BLaER1 (cell line): ENCODE measurements around the gene RFNG.

Source experiments
- H3K27ac ChIP-seq: shearing (Covaris generic); formaldehyde crosslinking; 2 replicates; pipeline ENCODE4 v1.8.1; 2022
- H3K27me3 ChIP-seq: shearing (Covaris generic); formaldehyde crosslinking; 2 replicates; pipeline ENCODE4 v1.8.1; 2022
- H3K36me3 ChIP-seq: shearing (Covaris generic); formaldehyde crosslinking; 2 replicates; pipeline ENCODE4 v1.8.1; 2022
- H3K4me1 ChIP-seq: shearing (Covaris generic); formaldehyde crosslinking; 2 replicates; pipeline ENCODE4 v1.8.1; 2022
- H3K4me2 ChIP-seq: shearing (Covaris generic); formaldehyde crosslinking; 2 replicates; pipeline ENCODE4 v1.8.1; 2022
- H3K4me3 ChIP-seq: shearing (Covaris generic); formaldehyde crosslinking; 2 replicates; pipeline ENCODE4 v1.8.1; 2022
- H3K9ac ChIP-seq: shearing (Covaris generic); formaldehyde crosslinking; 2 replicates; pipeline ENCODE4 v1.8.1; 2022
- H3K9me3 ChIP-seq: shearing (Covaris generic); formaldehyde crosslinking; 2 replicates; pipeline ENCODE4 v1.8.1; 2022
- H4K20me1 ChIP-seq: shearing (Covaris generic); formaldehyde crosslinking; 2 replicates; pipeline ENCODE4 v1.8.1; 2022
- Cebpa-rat ChIP-seq: shearing (Covaris generic); IDR thresholded peaks from 2 replicates; pipeline ENCODE4 v1.8.1; 2022

The RFNG gene

GRCh38 chr17:82010575-82011525, 40.8 kb downstream of the RFNG start:
- peaks cover 78% of the 10 kb centered on the region for H3K4me1 ChIP-seq
- no peaks in the 10 kb centered on the region; the same call in 1 of the 2 replicates for H3K36me3 ChIP-seq
- H3K27ac ChIP-seq: no peak overlapping the region
- no peaks in the 10 kb centered on the region for H3K9me3 ChIP-seq
- no peak for TF ChIP-seq Cebpa-rat
- H3K9ac ChIP-seq: no peak overlapping the region
- H4K20me1 ChIP-seq: peaks cover 67% of the 10 kb centered on the region
- peaks cover 47% of the 10 kb centered on the region for H3K27me3 ChIP-seq
- H3K4me3 ChIP-seq: no peak overlapping the region
- peak overlapping the region; percentile 85 for H3K4me2 ChIP-seq

GRCh38 chr17:82009413-82009812, 42.2 kb downstream of the RFNG start:
- no peak overlapping the region for H3K4me3 ChIP-seq
- peaks cover 81% of the 10 kb centered on the region for H4K20me1 ChIP-seq
- no peaks in the 10 kb centered on the region for H3K9me3 ChIP-seq
- no peak for TF ChIP-seq Cebpa-rat
- H3K4me2 ChIP-seq: no peak overlapping the region
- H3K27me3 ChIP-seq: peaks cover 46% of the 10 kb centered on the region
- H3K4me1 ChIP-seq: peaks cover 80% of the 10 kb centered on the region
- H3K27ac ChIP-seq: no peak overlapping the region
- no peak overlapping the region for H3K9ac ChIP-seq
- H3K36me3 ChIP-seq: no peaks in the 10 kb centered on the region; the same call in 1 of the 2 replicates

DNA sequence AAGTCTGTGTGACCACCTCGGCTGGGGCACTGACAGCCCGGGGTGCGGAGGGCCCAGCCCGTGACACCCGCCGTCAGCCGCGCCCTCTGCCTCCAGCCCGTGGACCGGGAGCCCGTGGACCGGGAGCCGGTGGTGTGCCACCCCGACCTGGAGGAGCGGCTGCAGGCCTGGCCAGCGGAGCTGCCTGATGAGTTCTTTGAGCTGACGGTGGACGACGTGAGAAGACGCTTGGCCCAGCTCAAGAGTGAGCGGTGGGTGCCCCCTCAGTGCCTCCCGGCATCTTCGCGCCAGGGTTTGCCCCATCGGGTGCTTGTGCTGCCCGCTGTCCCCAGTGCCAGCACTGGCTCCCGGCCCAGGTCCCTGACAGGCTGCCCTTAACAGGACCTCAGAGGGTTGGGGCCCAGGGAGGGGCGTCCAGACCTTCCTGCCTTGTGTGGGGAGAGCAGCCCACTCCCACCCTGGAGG, 42.6 kb downstream of the RFNG start:
- Histone ChIP-seq H3K4me1 (peaks cover 80% of the 10 kb centered on the region), H3K27ac (no peak overlapping the region), H3K9me3 (no peaks in the 10 kb centered on the region), H3K27me3 (peaks cover 41% of the 10 kb centered on the region), H4K20me1 (peaks cover 81% of the 10 kb centered on the region), H3K36me3 (no peaks in the 10 kb centered on the region; the same call in 1 of the 2 replicates), H3K9ac (no peak overlapping the region), H3K4me2 (no peak overlapping the region), H3K4me3 (no peak overlapping the region)
- no peak for TF ChIP-seq Cebpa-rat

- H3K27ac ChIP-seq: no peak overlapping the region
- H3K27me3 ChIP-seq: peaks cover 35% of the 10 kb centered on the region
- no peaks in the 10 kb centered on the region for H3K9me3 ChIP-seq
- H3K36me3 ChIP-seq: no peaks in the 10 kb centered on the region; the same call in 1 of the 2 replicates
- H4K20me1 ChIP-seq: peaks cover 81% of the 10 kb centered on the region
- no peak for TF ChIP-seq Cebpa-rat
- H3K4me3 ChIP-seq: no peak overlapping the region
- no peak overlapping the region for H3K9ac ChIP-seq
- peaks cover 80% of the 10 kb centered on the region for H3K4me1 ChIP-seq
- H3K4me2 ChIP-seq: peak overlapping the region; percentile 70
These were observed 43.2 kb downstream of the RFNG start for GRCh38 chr17:82008258-82008940.

- Histone ChIP-seq H3K4me1 (peaks cover 80% of the 10 kb centered on the region), H3K36me3 (no peaks in the 10 kb centered on the region; the same call in 1 of the 2 replicates), H3K9me3 (no peaks in the 10 kb centered on the region), H4K20me1 (peaks cover 80% of the 10 kb centered on the region), H3K9ac (no peak overlapping the region; the same call in 1 of the 2 replicates), H3K27me3 (peaks cover 28% of the 10 kb centered on the region), H3K4me2 (peak overlapping the region; percentile 70), H3K4me3 (no peak overlapping the region), H3K27ac (no peak overlapping the region)
- no peak for TF ChIP-seq Cebpa-rat
These were observed 43.9 kb downstream of the RFNG start for GRCh38 chr17:82007495-82008257.

- no peak for TF ChIP-seq Cebpa-rat
- H3K27ac ChIP-seq: no peak overlapping the region
- H3K4me3 ChIP-seq: no peak overlapping the region
- H3K9me3 ChIP-seq: no peaks in the 10 kb centered on the region
- H3K27me3 ChIP-seq: peaks cover 23% of the 10 kb centered on the region
- H3K9ac ChIP-seq: no peak overlapping the region
- H4K20me1 ChIP-seq: peaks cover 77% of the 10 kb centered on the region
- peak overlapping the region; percentile 70 for H3K4me2 ChIP-seq
- no peaks in the 10 kb centered on the region; the same call in 1 of the 2 replicates for H3K36me3 ChIP-seq
- H3K4me1 ChIP-seq: peaks cover 80% of the 10 kb centered on the region
These were observed 44.5 kb downstream of the RFNG start for GRCh38 chr17:82007228-82007494.

GRCh38 chr17:82006468-82007227, 45.0 kb downstream of the RFNG start:
- Histone ChIP-seq H3K9ac (no peak overlapping the region), H3K36me3 (no peaks in the 10 kb centered on the region; the same call in 1 of the 2 replicates), H3K27me3 (peaks cover 18% of the 10 kb centered on the region; the same call in 1 of the 2 replicates), H3K4me1 (peaks cover 80% of the 10 kb centered on the region), H3K4me3 (no peak overlapping the region), H3K27ac (no peak overlapping the region), H4K20me1 (peaks cover 77% of the 10 kb centered on the region), H3K4me2 (peak overlapping the region; percentile 70), H3K9me3 (no peaks in the 10 kb centered on the region)
- no peak for TF ChIP-seq Cebpa-rat

DNA sequence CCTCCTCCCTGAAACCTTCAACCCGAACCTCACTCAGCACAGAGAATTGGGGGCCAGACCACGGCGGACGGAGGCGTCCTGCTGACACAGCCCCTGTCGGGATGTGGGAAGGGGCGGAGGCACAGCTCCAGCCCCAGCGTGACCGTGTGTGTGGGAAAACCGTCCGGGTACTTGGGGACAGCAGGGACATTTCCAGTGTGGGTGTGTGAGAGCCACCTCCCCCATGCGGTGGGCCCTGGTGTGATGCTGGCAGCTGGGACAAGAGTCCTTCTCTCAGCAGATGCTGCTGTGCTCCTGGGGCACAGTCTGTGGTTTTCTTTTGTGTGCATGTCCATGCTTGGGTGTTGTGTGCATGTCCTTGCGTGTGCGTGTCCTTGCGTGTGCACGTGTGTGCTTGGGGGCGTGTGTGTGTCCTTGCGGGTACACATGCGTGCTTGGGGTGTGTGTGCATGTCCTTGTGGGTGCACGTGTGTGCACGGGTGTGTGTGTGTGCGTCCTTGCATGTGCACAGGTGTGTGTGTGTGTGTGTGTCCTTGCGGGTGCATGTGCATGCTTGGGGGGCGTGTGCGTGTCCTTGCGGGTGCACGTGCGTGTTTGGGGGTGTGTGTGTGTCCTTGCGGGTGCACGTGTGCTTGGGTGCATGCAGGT, 45.8 kb downstream of the RFNG start:
- Histone ChIP-seq H3K27me3 (peaks cover 21% of the 10 kb centered on the region; the same call in 1 of the 2 replicates), H3K4me2 (peak overlapping the region; percentile 95), H3K4me1 (peaks cover 81% of the 10 kb centered on the region), H3K36me3 (no peaks in the 10 kb centered on the region; the same call in 1 of the 2 replicates), H3K4me3 (no peak overlapping the region), H3K9me3 (no peaks in the 10 kb centered on the region), H3K27ac (no peak overlapping the region), H3K9ac (no peak overlapping the region), H4K20me1 (peaks cover 82% of the 10 kb centered on the region)
- no peak for TF ChIP-seq Cebpa-rat
